Measurements from ENCODE around the gene NT5C3A. TPM values are rescaled to one million over a fixed set of nuclear protein-coding genes. Genes with fewer than 3 reads are reported as not detected.
"Not testable (repeated sequence)": the region's sequence is repeated elsewhere in the genome, so short reads cannot be mapped to it uniquely, and the experiment has no call there.

The NT5C3A gene
- polyA plus RNA-seq, 3 donors: 27.6 to 42.9 (median 37.3) TPM

- DNase-seq: no peak
These were observed 14.3 kb downstream of the NT5C3A start for GRCh38 chr7:33048257-33048656.

GRCh38 chr7:33044986-33045385 lies 17.6 kb downstream of the NT5C3A start:
- no peak for DNase-seq

- no peak for DNase-seq
These were observed 18.2 kb downstream of the NT5C3A start for GRCh38 chr7:33044401-33044718.

- DNase-seq: no peak
These were observed 18.8 kb downstream of the NT5C3A start for GRCh38 chr7:33043501-33044400.

GRCh38 chr7:33041631-33042428 lies 20.7 kb downstream of the NT5C3A start:
- no peak for DNase-seq

- DNase-seq: peak; percentile 30
These were observed 21.6 kb downstream of the NT5C3A start for GRCh38 chr7:33040803-33041516.

- no peak for DNase-seq
These were observed 22.7 kb downstream of the NT5C3A start for GRCh38 chr7:33039903-33040292.

GRCh38 chr7:33039257-33039902 lies 23.2 kb downstream of the NT5C3A start:
- DNase-seq: no peak

GRCh38 chr7:33038639-33039038 lies 23.9 kb downstream of the NT5C3A start:
- DNase-seq: no peak

GRCh38 chr7:33035776-33036175 lies 26.8 kb downstream of the NT5C3A start:
- DNase-seq: no peak

- no peak for DNase-seq
These were observed 38.3 kb downstream of the NT5C3A start for GRCh38 chr7:33024189-33024757.

GRCh38 chr7:33012364-33012763 lies 50.2 kb downstream of the NT5C3A start:
- DNase-seq: no peak

GRCh38 chr7:33009734-33010133 lies 52.8 kb downstream of the NT5C3A start:
- DNase-seq: no peak

- DNase-seq: not testable (repeated sequence)
These were observed 56.9 kb downstream of the NT5C3A start for GRCh38 chr7:33005690-33006089.

- not testable (repeated sequence) for DNase-seq
These were observed 57.4 kb downstream of the NT5C3A start for GRCh38 chr7:33005193-33005592.

GRCh38 chr7:33004104-33004616 lies 58.4 kb downstream of the NT5C3A start:
- not testable (repeated sequence) for DNase-seq

- DNase-seq: not testable (repeated sequence)
These were observed 59.5 kb downstream of the NT5C3A start for GRCh38 chr7:33003111-33003510.

- not testable (repeated sequence) for DNase-seq
These were observed 63.2 kb downstream of the NT5C3A start for GRCh38 chr7:32999380-32999779.

GRCh38 chr7:32998361-32999171 lies 64.0 kb downstream of the NT5C3A start:
- DNase-seq: peak; percentile 41

GRCh38 chr7:32997956-32998355 lies 64.6 kb downstream of the NT5C3A start:
- DNase-seq: not testable (repeated sequence)
